HepG2 (cell line): ENCODE results near the gene SIRT6. TPM values are rescaled to one million over a fixed set of nuclear protein-coding genes. Genes with fewer than 3 reads are reported as not detected.

Experiments
- ATAC-seq: fragments of 200-7000 bp; cut with Tn5 transposase; 3 replicates; pipeline ENCODE4 v1.9.1; 2020; ENCODE audit warnings: mild to moderate bottlenecking, moderate library complexity
- BruUV-seq: library from RNA; stranded (reverse); fragments of 400-500 nt; replicated peaks from 2 replicates; lab custom pipeline; 2021; lab: Mats Ljungman, UMichigan
- CTCF ChIA-PET: fragments of 300-600 bp; formaldehyde crosslinking; extraction: SDS; loops from one replicate; lab custom pipeline; 2021; ENCODE audit warnings: low total read pairs, inconsistent platforms, low intra/inter-chr PET ratio; lab: Yijun Ruan, JAX
- POLR2A ChIA-PET: fragments of 350-600 bp; sonication (Branson Sonifier 250); formaldehyde crosslinking; loops from one replicate; lab custom pipeline; 2020; ENCODE audit warnings: antibody characterized with exemption, inconsistent platforms; lab: Yijun Ruan, JAX
- DNase-seq: peaks from one replicate; pipeline ENCODE4 v3.0.0-alpha.2; 2015; ENCODE audit warnings: low spot score
- FAIRE-seq: peaks from 3 replicates; lab custom pipeline; 2011; peaks lifted over from hg19 to GRCh38; lab: Jason Lieb, UNC
- H2AFZ ChIP-seq: one replicate; pipeline ENCODE4 v1.6.1; 2011; ENCODE audit warnings: low read length, inconsistent platforms
- H3K27ac ChIP-seq: fragments of 300-600 bp; 3 replicates; pipeline ENCODE4 v1.8.0; 2011; ENCODE audit warnings: mixed run types, mild to moderate bottlenecking, mixed read lengths, low read length, inconsistent platforms; ENCODE audit not compliant: insufficient read depth; ENCODE audit errors: extremely low read length
- H3K27me3 ChIP-seq, 2 experiments: fragments of 200-600 bp in 1 of 2; 2 replicates in 1 of 2; 3 replicates in 1 of 2; pipeline versions ENCODE4 v1.6.0 to v1.8.0; 2011; ENCODE audit warnings: low read length in 2 of 2, mild to moderate bottlenecking in 2 of 2, moderate library complexity in 2 of 2, inconsistent platforms in 1 of 2; ENCODE audit not compliant: insufficient read depth in 2 of 2, control insufficient read depth in 1 of 2
- H3K36me3 ChIP-seq, 2 experiments: fragments of 200-600 bp in 1 of 2; replicated peaks in 1 of 2; 2 replicates in 1 of 2; 3 replicates in 1 of 2; pipeline versions ENCODE4 v1.5.1 to v1.8.0; 2011; ENCODE audit warnings: low read length in 2 of 2, inconsistent platforms in 1 of 2; ENCODE audit not compliant: insufficient read depth in 2 of 2, control insufficient read depth in 1 of 2
- H3K4me1 ChIP-seq: 2 replicates; pipeline ENCODE4 v1.5.1; 2012; ENCODE audit warnings: low read length, inconsistent platforms; ENCODE audit not compliant: insufficient read depth
- H3K4me2 ChIP-seq: 2 replicates; pipeline ENCODE4 v1.6.0; 2011; ENCODE audit warnings: low read depth, low read length, inconsistent platforms
- H3K4me3 ChIP-seq, 3 experiments: fragments of 200-600 bp in 1 of 3; sonication (generic), shearing (Covaris generic) in 1 of 3; replicated peaks in 1 of 3; 2 replicates each; pipeline ENCODE4 v1.5.1; 2011 to 2016; ENCODE audit warnings: low read length in 3 of 3, inconsistent platforms in 2 of 3, low read depth in 2 of 3, mild to moderate bottlenecking in 2 of 3, control low read depth in 1 of 3, mixed read lengths in 1 of 3; ENCODE audit not compliant: insufficient read depth in 1 of 3
- H3K79me2 ChIP-seq: one replicate; pipeline ENCODE4 v1.6.1; 2011; ENCODE audit warnings: low read length, inconsistent platforms; ENCODE audit not compliant: insufficient read depth
- H3K9ac ChIP-seq: 2 replicates; pipeline ENCODE4 v1.6.0; 2011; ENCODE audit warnings: mild to moderate bottlenecking, low read depth, low read length, inconsistent platforms; ENCODE audit not compliant: insufficient read depth
- H3K9me3 ChIP-seq: 2 replicates; pipeline ENCODE4 v1.5.1; 2012; ENCODE audit warnings: mild to moderate bottlenecking, low read length
- H4K20me1 ChIP-seq: 2 replicates; pipeline ENCODE4 v1.6.0; 2011; ENCODE audit warnings: inconsistent platforms, mild to moderate bottlenecking, low read length, moderate library complexity; ENCODE audit not compliant: insufficient read depth
- CHD2 ChIP-seq: IDR thresholded peaks from 2 replicates; pipeline ENCODE4 v1.6.1; 2011; ENCODE audit warnings: low read depth, low read length, improper control_type of control experiment
- E2F5 ChIP-seq: sonication (generic); formaldehyde crosslinking; conservative IDR thresholded peaks from 2 replicates; pipeline ENCODE4 v1.4.0; 2020; ENCODE audit warnings: missing genetic modification reagents
- HBP1 ChIP-seq: IDR thresholded peaks from 2 replicates; pipeline ENCODE4 v1.6.1; 2016; ENCODE audit warnings: low read depth, control low read depth
- HIC2 ChIP-seq: sonication (generic); formaldehyde crosslinking; IDR thresholded peaks from 2 replicates; pipeline ENCODE4 v1.9.0; 2022; ENCODE audit warnings: low read depth, missing genetic modification reagents
- KDM5B ChIP-seq: sonication (generic); formaldehyde crosslinking; IDR thresholded peaks from 2 replicates; pipeline ENCODE4 v1.4.0; 2020; ENCODE audit warnings: missing genetic modification reagents, mild to moderate bottlenecking, borderline replicate concordance
- PHF5A ChIP-seq: IDR thresholded peaks from one replicate; pipeline ENCODE4 v1.6.1; 2018; ENCODE audit warnings: low read depth, missing genetic modification reagents; ENCODE audit not compliant: unreplicated experiment
- PLSCR1 ChIP-seq: sonication (generic); formaldehyde crosslinking; IDR thresholded peaks from 2 replicates; pipeline ENCODE4 v1.5.0; 2020; ENCODE audit warnings: missing genetic modification reagents, mild to moderate bottlenecking, borderline replicate concordance
- SOX6 ChIP-seq, 2 experiments: fragments of 450-650 bp in 1 of 2; sonication (generic) in 1 of 2; formaldehyde crosslinking in 1 of 2; IDR thresholded peaks; 2 replicates each; pipeline versions ENCODE4 v1.4.0 to v1.6.1; 2017 to 2020; ENCODE audit warnings: antibody characterized with exemption in 1 of 2, mild to moderate bottlenecking in 1 of 2, missing genetic modification reagents in 1 of 2
- XBP1 ChIP-seq: sonication (generic); formaldehyde crosslinking; IDR thresholded peaks from 2 replicates; pipeline ENCODE4 v1.5.0; 2020; ENCODE audit warnings: missing genetic modification reagents
- ZMYM3 ChIP-seq: sonication (generic); formaldehyde crosslinking; IDR thresholded peaks from 2 replicates; pipeline ENCODE4 v1.5.1; 2020; ENCODE audit warnings: mild to moderate bottlenecking, missing genetic modification reagents
- ZNF224 ChIP-seq: sonication (generic); formaldehyde crosslinking; IDR thresholded peaks from 2 replicates; pipeline ENCODE4 v1.5.0; 2020; ENCODE audit warnings: mild to moderate bottlenecking, missing genetic modification reagents
- ZNF776 ChIP-seq: sonication (generic); formaldehyde crosslinking; IDR thresholded peaks from 2 replicates; pipeline ENCODE4 v1.4.0; 2020; ENCODE audit warnings: mild to moderate bottlenecking, missing genetic modification reagents
- WGBS: methylation state at CpG from one replicate; pipeline ENCODE4 v1.1.6; 2017; ENCODE audit warnings: low lambda C conversion rate; 5-methylcytosine and 5-hydroxymethylcytosine counted together
- in situ Hi-C: cut with HindIII; loops from 2 replicates; pipeline ENCODE4 v1.10.0; 2017; ENCODE audit warnings: low pct_unique_long_range_greater_than_20kb; ENCODE audit not compliant: extremely low pct_ligation_motif_present
- intact Hi-C: fragments of 100-400 bp; cut with micrococcal nuclease; formaldehyde crosslinking; loops from one replicate; pipeline ENCODE4 v1.10.0; 2022; ENCODE audit not compliant: unreplicated experiment
- polyA plus RNA-seq, 8 experiments: library from polyadenylated mRNA; depleted of rRNA in 3 of 8; stranded (reverse) in 7 of 8; unstranded in 1 of 8; fragments of >200 nt; fragmentation: Illumina TruSeq in 4 of 8; extraction: Trizol in 4 of 8; gene quantifications; 2 replicates each; pipeline versions ENCODE4 v1.2.1 to v1.2.3, GENCODE V29; 2011 to 2016; ENCODE audit warnings: low read depth in 4 of 8, missing spikeins in 1 of 8, mixed read lengths in 1 of 8; ENCODE audit not compliant: insufficient read depth in 1 of 8
- total RNA-seq, 5 experiments: library from RNA; depleted of rRNA; stranded (reverse); fragments of >200 nt; fragmentation: Illumina TruSeq; extraction: Trizol; gene quantifications; 2 replicates each; pipeline ENCODE4 v1.2.3, GENCODE V29; 2016; ENCODE audit warnings: low read depth in 1 of 5

The SIRT6 gene
- total and polyA plus RNA-seq, 2 of the 13 experiments (the other 11 are each of a cell fraction or from before 2014, with no cell fraction given), result 11.0 to 18.4 TPM

- no TSS peak for BruUV-seq
- Histone ChIP-seq H3K36me3 (no peaks in the 10 kb centered on the region), H2AFZ (no peak overlapping the region), H3K4me1 (peaks cover 23% of the 10 kb centered on the region), H3K79me2 (no peaks in the 10 kb centered on the region), H4K20me1 (no peaks in the 10 kb centered on the region)
- no peak for FAIRE-seq
- no peak for ATAC-seq
- TF ChIP-seq PHF5A (CRISPR knock-in tag) (no peak), XBP1 (CRISPR knock-in tag) (no peak), ZNF224 (CRISPR knock-in tag) (no peak), ZNF776 (CRISPR knock-in tag) (no peak), E2F5 (CRISPR knock-in tag) (no peak)
- TF ChIP-seq, all 625 proteins: peak for 0
- no peak for DNase-seq
- Histone ChIP-seq H3K9me3 (no peaks in the 10 kb centered on the region), H3K4me2 (no peak overlapping the region), H3K27ac (no peak overlapping the region), H3K9ac (no peak overlapping the region), H3K27me3 (peaks cover 0 to 19% of the 10 kb centered on the region in 2 experiments; a peak in 4 of 5 replicates), H3K4me3 (no peak overlapping the region)
- 41% methylated on average over 3 of the region's 3 CpGs for WGBS
- ChIA-PET CTCF (no interaction called here), POLR2A (no interaction called here)
- intact Hi-C loops, result no loop called here
- in situ Hi-C loops, result loop anchor here (25.0 kb wide), 1 partner anchor 351 kb away; the partner anchor contains the start of gene ZFR2
Observed at GRCh38 chr19:4213116-4213515, 30.8 kb upstream of the SIRT6 start.

GRCh38 chr19:4210166-4210731, 27.9 kb upstream of the SIRT6 start:
- H3K9me3 ChIP-seq, result no peaks in the 10 kb centered on the region
- no peak overlapping the region for H3K4me2 ChIP-seq
- no peak overlapping the region for H3K27ac ChIP-seq
- TF ChIP-seq CHD2 (no peak), HIC2 (CRISPR knock-in tag) (no peak), ZMYM3 (CRISPR knock-in tag) (0 out of 2 replicates have a peak, but pooled peaks have one; percentile 29), KDM5B (CRISPR knock-in tag) (no peak), SOX6 (IDR thresholded peaks at IDR 0.05) (no peak), SOX6 (CRISPR knock-in tag; IDR thresholded peaks at IDR 0.05) (no peak), HBP1 (CRISPR knock-in tag) (no peak), PLSCR1 (CRISPR knock-in tag) (no peak)
- H3K9ac ChIP-seq, result no peak overlapping the region
- WGBS, result 34% methylated on average over 10 of the region's 15 CpGs
- H3K79me2 ChIP-seq, result no peaks in the 10 kb centered on the region
- intact Hi-C loops, result no loop called here
- CTCF ChIA-PET, result no interaction called here
- H3K4me3 ChIP-seq, result no peak overlapping the region
- no peaks in the 10 kb centered on the region for H4K20me1 ChIP-seq
- POLR2A ChIA-PET, result no interaction called here
- no peak for ATAC-seq
- in situ Hi-C loops, result loop anchor here (25.0 kb wide), 1 partner anchor 348 kb away; the partner anchor contains the start of gene ZFR2
- BruUV-seq, result no TSS peak
- H2AFZ ChIP-seq, result no peak overlapping the region
- no peaks in the 10 kb centered on the region for H3K36me3 ChIP-seq
- peaks cover 22% of the 10 kb centered on the region for H3K4me1 ChIP-seq
- FAIRE-seq, result no peak
- DNase-seq, result no peak
- peaks cover 0 to 19% of the 10 kb centered on the region in 2 experiments; a peak in 3 of 5 replicates for H3K27me3 ChIP-seq
